ENCODE data around the gene CDK5. TPM values are rescaled to one million over a fixed set of nuclear protein-coding genes. Genes with fewer than 3 reads are reported as not detected.

The CDK5 gene
- total RNA-seq, 3 donors from 2014 or later, result 8.3 to 12.4 (median 11.7) TPM

GRCh38 chr7:151056666-151057505 lies 811 bp downstream of the CDK5 start:
- no peak for ATAC-seq
- Histone ChIP-seq H3K9me3 (no peaks in the 10 kb centered on the region), H3K4me3 (peak overlapping the region; percentile 36), H3K36me3 (ENCODE audit: low read depth) (no peaks in the 10 kb centered on the region), H3K4me1 (ENCODE audit: low read depth) (peaks cover 33% of the 10 kb centered on the region)
- intact Hi-C loops (cut with DNase I, micrococcal nuclease), result no loop called here
- DNase-seq, result peak in 2 of 3 donors; percentile 38 to 61
- TF ChIP-seq CTCF (IDR thresholded peaks at IDR 0.05), result no peak

GRCh38 chr7:151056283-151056665 lies 1.4 kb downstream of the CDK5 start:
- Histone ChIP-seq H3K4me1 (ENCODE audit: low read depth) (peaks cover 27% of the 10 kb centered on the region), H3K36me3 (ENCODE audit: low read depth) (no peaks in the 10 kb centered on the region), H3K9me3 (no peaks in the 10 kb centered on the region), H3K4me3 (no peak overlapping the region)
- TF ChIP-seq CTCF (IDR thresholded peaks at IDR 0.05), result no peak
- intact Hi-C loops (cut with DNase I, micrococcal nuclease), result no loop called here
- ATAC-seq, result no peak
- DNase-seq, result no peak

- ATAC-seq, result no peak
- intact Hi-C loops (cut with DNase I, micrococcal nuclease), result no loop called here
- Histone ChIP-seq H3K4me3 (no peak overlapping the region), H3K36me3 (ENCODE audit: low read depth) (no peaks in the 10 kb centered on the region), H3K4me1 (ENCODE audit: low read depth) (peaks cover 12% of the 10 kb centered on the region), H3K9me3 (no peaks in the 10 kb centered on the region)
- TF ChIP-seq CTCF (IDR thresholded peaks at IDR 0.05), result no peak
- DNase-seq, result no peak
Measured at GRCh38 chr7:151053751-151054150, 3.9 kb downstream of the CDK5 start.

GRCh38 chr7:151053096-151053495 lies 4.6 kb downstream of the CDK5 start:
- no peaks in the 10 kb centered on the region for H3K36me3 ChIP-seq (ENCODE audit: low read depth)
- H3K4me1 ChIP-seq (ENCODE audit: low read depth), result peaks cover 9% of the 10 kb centered on the region
- no peak for ATAC-seq
- intact Hi-C loops (cut with DNase I, micrococcal nuclease), result no loop called here
- no peak for TF ChIP-seq CTCF (IDR thresholded peaks at IDR 0.05)
- H3K4me3 ChIP-seq, result no peak overlapping the region
- H3K9me3 ChIP-seq, result no peaks in the 10 kb centered on the region
- DNase-seq, result no peak

- Histone ChIP-seq H3K9me3 (no peaks in the 10 kb centered on the region), H3K36me3 (ENCODE audit: low read depth) (no peaks in the 10 kb centered on the region), H3K4me3 (no peak overlapping the region), H3K4me1 (ENCODE audit: low read depth) (peaks cover 2% of the 10 kb centered on the region)
- DNase-seq (peak in 2 of 3 donors; percentile 64 to 72), ATAC-seq (peak; percentile 75)
- TF ChIP-seq CTCF (IDR thresholded peaks at IDR 0.05), result no peak
- intact Hi-C loops (cut with DNase I, micrococcal nuclease), result no loop called here
Measured at GRCh38 chr7:151051108-151051507, 6.6 kb downstream of the CDK5 start.
